Keratinocyte (primary cell): ENCODE data around the gene TBX6.

ENCODE experiments used
- CTCF ChIP-seq, 3 experiments: IDR thresholded peaks in 1 of 3; conservative IDR thresholded peaks in 1 of 3; optimal IDR thresholded peaks in 1 of 3; 2 replicates in 2 of 3; 3 replicates in 1 of 3; pipeline versions ENCODE3 to v1.5.1; 2011; ENCODE audit warnings: low read length in 3 of 3, mild to moderate bottlenecking in 3 of 3, moderate library complexity in 2 of 3, control low read depth in 1 of 3, inconsistent platforms in 1 of 3; ENCODE audit not compliant: insufficient read depth in 2 of 3; ENCODE audit errors: extremely low read depth in 1 of 3
- EZH2 ChIP-seq: IDR thresholded peaks from one replicate; pipeline ENCODE4 v1.6.1; 2012; ENCODE audit warnings: inconsistent platforms, mild to moderate bottlenecking, low read length, moderate library complexity

GRCh38 chr16:30139583-30140481, 48.1 kb upstream of the TBX6 start:
- TF ChIP-seq CTCF (optimal IDR thresholded peaks at IDR 0.05 in 1 of 3, IDR thresholded peaks at IDR 0.05 in 1 of 3, conservative IDR thresholded peaks at IDR 0.05 in 1 of 3; ENCODE audit: extremely low read depth in 1 of 3, insufficient read depth in 2 of 3, low read length in 3 of 3) = no peak
- TF ChIP-seq EZH2 = no peak
